Activated naive CD4-positive, alpha-beta T cell treated with Interleukin-2 at 50 U/mL for 16 hours (primary cell): ENCODE data around the gene OPA1.

Experiments
- DNase-seq: peaks from one replicate; pipeline ENCODE4 v3.0.0-alpha.2; 2020

Gene OPA1

GRCh38 chr3:193744822-193745684 lies 152.0 kb downstream of the OPA1 start:
- DNase-seq, result no peak

- DNase-seq, result no peak
Observed at GRCh38 chr3:193746832-193747231, 153.8 kb downstream of the OPA1 start.
